ENCODE data around the gene SIGLEC8. TPM values are rescaled to one million over a fixed set of nuclear protein-coding genes. Genes with fewer than 3 reads are reported as not detected.

SIGLEC8 gene
- total RNA-seq, result under 1 TPM in 2 of 4 donors, not detected in 2; 0.21 to 0.34 TPM

DNA sequence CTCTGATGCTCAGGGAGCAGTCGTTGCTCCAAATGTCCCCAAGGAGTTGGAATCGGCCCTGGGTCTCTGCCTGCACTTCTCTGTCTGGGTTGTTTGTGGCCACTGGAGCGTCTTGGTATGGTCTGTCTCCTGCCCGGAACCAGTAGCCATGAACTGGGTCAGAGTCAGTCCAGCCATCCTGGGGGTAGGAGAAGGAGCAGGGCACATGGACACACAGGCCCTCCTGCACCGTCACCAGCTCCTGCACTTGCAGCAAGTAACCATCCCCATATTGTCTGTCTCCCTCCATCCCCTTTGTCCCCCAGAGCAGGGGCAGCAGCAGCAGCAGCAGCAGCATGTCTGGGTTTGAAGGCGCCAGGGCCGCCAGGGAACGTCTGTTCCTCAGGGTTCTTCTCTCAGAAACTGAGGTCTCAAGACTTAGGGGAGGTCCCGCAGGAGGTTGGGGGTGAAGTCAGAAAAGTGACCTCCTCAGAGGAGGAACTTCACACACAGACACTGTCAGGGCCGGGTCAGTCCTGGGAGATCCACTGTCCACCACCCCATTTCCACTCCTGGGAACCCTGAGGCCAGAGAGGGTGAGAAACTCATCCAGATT lies at the start of gene SIGLEC8:
Gene SIGLEC8, minus strand, starts transcription at position 404 of the 595 bp plus-strand sequence. Its CDS starts 67 bp downstream, at position 337.
- no peak within 1 kb of the TSS for H3K27ac ChIP-seq

GRCh38 chr19:51507640-51508058 lies 49.4 kb upstream of the SIGLEC8 start:
- Histone ChIP-seq H3K4me3 (no peak overlapping the region), H3K27ac (no peak overlapping the region), H3K4me1 (no peaks in the 10 kb centered on the region), H3K27me3 (no peaks in the 10 kb centered on the region), H3K36me3 (no peaks in the 10 kb centered on the region), H3K9me3 (no peaks in the 10 kb centered on the region)
- intact Hi-C loops (cut with DNase I; ENCODE audit: low total_unique reads), result no loop called here
- TF ChIP-seq, protein P1, sequence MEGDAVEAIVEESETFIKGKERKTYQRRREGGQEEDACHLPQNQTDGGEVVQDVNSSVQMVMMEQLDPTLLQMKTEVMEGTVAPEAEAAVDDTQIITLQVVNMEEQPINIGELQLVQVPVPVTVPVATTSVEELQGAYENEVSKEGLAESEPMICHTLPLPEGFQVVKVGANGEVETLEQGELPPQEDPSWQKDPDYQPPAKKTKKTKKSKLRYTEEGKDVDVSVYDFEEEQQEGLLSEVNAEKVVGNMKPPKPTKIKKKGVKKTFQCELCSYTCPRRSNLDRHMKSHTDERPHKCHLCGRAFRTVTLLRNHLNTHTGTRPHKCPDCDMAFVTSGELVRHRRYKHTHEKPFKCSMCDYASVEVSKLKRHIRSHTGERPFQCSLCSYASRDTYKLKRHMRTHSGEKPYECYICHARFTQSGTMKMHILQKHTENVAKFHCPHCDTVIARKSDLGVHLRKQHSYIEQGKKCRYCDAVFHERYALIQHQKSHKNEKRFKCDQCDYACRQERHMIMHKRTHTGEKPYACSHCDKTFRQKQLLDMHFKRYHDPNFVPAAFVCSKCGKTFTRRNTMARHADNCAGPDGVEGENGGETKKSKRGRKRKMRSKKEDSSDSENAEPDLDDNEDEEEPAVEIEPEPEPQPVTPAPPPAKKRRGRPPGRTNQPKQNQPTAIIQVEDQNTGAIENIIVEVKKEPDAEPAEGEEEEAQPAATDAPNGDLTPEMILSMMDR (IDR thresholded peaks at IDR 0.05), result no peak
- no peak for TF ChIP-seq POLR2A (IDR thresholded peaks at IDR 0.05)
- no peak for DNase-seq

More for the DNA sequence above, at the start of gene SIGLEC8:
- TF ChIP-seq POLR2A (IDR thresholded peaks at IDR 0.05), result no peak
- TF ChIP-seq, protein P1 (IDR thresholded peaks at IDR 0.05), result no peak
- H3K36me3 ChIP-seq, result no peaks in the 10 kb centered on the region
- intact Hi-C loops (cut with DNase I; ENCODE audit: low total_unique reads), result no loop called here
- H3K9me3 ChIP-seq, result no peaks in the 10 kb centered on the region
- no peak for DNase-seq
- no peak within 1 kb of the TSS for H3K4me3 ChIP-seq
- no peaks in the 10 kb centered on the region for H3K27me3 ChIP-seq
- H3K4me1 ChIP-seq, result no peaks in the 10 kb centered on the region

GRCh38 chr19:51507192-51507591 lies 48.9 kb upstream of the SIGLEC8 start:
- no peak overlapping the region for H3K27ac ChIP-seq
- intact Hi-C loops (cut with DNase I; ENCODE audit: low total_unique reads), result no loop called here
- no peaks in the 10 kb centered on the region for H3K4me1 ChIP-seq
- H3K27me3 ChIP-seq, result no peaks in the 10 kb centered on the region
- no peak overlapping the region for H3K4me3 ChIP-seq
- no peaks in the 10 kb centered on the region for H3K36me3 ChIP-seq
- no peak for DNase-seq
- TF ChIP-seq, protein P1 (IDR thresholded peaks at IDR 0.05), result no peak
- no peak for TF ChIP-seq POLR2A (IDR thresholded peaks at IDR 0.05)
- H3K9me3 ChIP-seq, result no peaks in the 10 kb centered on the region

GRCh38 chr19:51505904-51506303 lies 47.6 kb upstream of the SIGLEC8 start:
- Histone ChIP-seq H3K4me1 (no peaks in the 10 kb centered on the region), H3K27ac (no peak overlapping the region), H3K27me3 (no peaks in the 10 kb centered on the region), H3K9me3 (no peaks in the 10 kb centered on the region), H3K4me3 (no peak overlapping the region), H3K36me3 (no peaks in the 10 kb centered on the region)
- intact Hi-C loops (cut with DNase I; ENCODE audit: low total_unique reads), result no loop called here
- no peak for TF ChIP-seq POLR2A (IDR thresholded peaks at IDR 0.05)
- TF ChIP-seq, protein P1 (IDR thresholded peaks at IDR 0.05), result no peak
- no peak for DNase-seq

- Histone ChIP-seq H3K27ac (no peak overlapping the region), H3K4me3 (no peak overlapping the region), H3K9me3 (no peaks in the 10 kb centered on the region), H3K4me1 (no peaks in the 10 kb centered on the region), H3K36me3 (no peaks in the 10 kb centered on the region), H3K27me3 (no peaks in the 10 kb centered on the region)
- no peak for TF ChIP-seq POLR2A (IDR thresholded peaks at IDR 0.05)
- TF ChIP-seq, protein P1 (IDR thresholded peaks at IDR 0.05), result no peak
- no peak for DNase-seq
- intact Hi-C loops (cut with DNase I; ENCODE audit: low total_unique reads), result no loop called here
Observed at GRCh38 chr19:51503896-51504295, 45.6 kb upstream of the SIGLEC8 start.

All from uterus (tissue), 4 donors.